ENCODE measurements around the gene TOP3A.

The TOP3A gene

GRCh38 chr17:18280249-18280648 lies 34.5 kb downstream of the TOP3A start:
- no peak overlapping the region for H3K27ac ChIP-seq
- H3K4me3 ChIP-seq (ENCODE audit: low read depth, low read length) = no peak overlapping the region
- no peaks in the 10 kb centered on the region for H3K9me3 ChIP-seq (ENCODE audit: control insufficient read depth, low read length)

GRCh38 chr17:18278867-18279266 lies 35.9 kb downstream of the TOP3A start:
- H3K27ac ChIP-seq = no peak overlapping the region
- no peak overlapping the region for H2AFZ ChIP-seq
- H3K4me1 ChIP-seq = no peaks in the 10 kb centered on the region
- TF ChIP-seq CTCF (IDR thresholded peaks at IDR 0.05) = no peak
- H3K79me2 ChIP-seq = no peaks in the 10 kb centered on the region
- no peaks in the 10 kb centered on the region for H3K27me3 ChIP-seq (ENCODE audit: control insufficient read depth, insufficient read depth, low read length)
- H3K9ac ChIP-seq = no peak overlapping the region
- H3K4me3 ChIP-seq (ENCODE audit: low read depth, low read length) = no peak overlapping the region
- no peak overlapping the region for H3K4me2 ChIP-seq (ENCODE audit: low read length)
- H3K9me3 ChIP-seq (ENCODE audit: control insufficient read depth, low read length) = no peaks in the 10 kb centered on the region
- no peaks in the 10 kb centered on the region for H3K36me3 ChIP-seq (ENCODE audit: control insufficient read depth, insufficient read depth, low read length)

More at GRCh38 chr17:18280249-18280648, 34.5 kb downstream of the TOP3A start:
- Histone ChIP-seq H3K4me1 (no peaks in the 10 kb centered on the region), H3K4me2 (ENCODE audit: low read length) (no peak overlapping the region), H2AFZ (no peak overlapping the region), H3K27me3 (ENCODE audit: control insufficient read depth, insufficient read depth, low read length) (no peaks in the 10 kb centered on the region), H3K9ac (no peak overlapping the region), H3K36me3 (ENCODE audit: control insufficient read depth, insufficient read depth, low read length) (no peaks in the 10 kb centered on the region), H3K79me2 (no peaks in the 10 kb centered on the region)
- TF ChIP-seq CTCF (IDR thresholded peaks at IDR 0.05) = no peak

GRCh38 chr17:18277076-18277475 lies 37.7 kb downstream of the TOP3A start:
- Histone ChIP-seq H3K9ac (no peak overlapping the region), H3K9me3 (ENCODE audit: control insufficient read depth, low read length) (no peaks in the 10 kb centered on the region), H3K4me2 (ENCODE audit: low read length) (no peak overlapping the region), H2AFZ (no peak overlapping the region), H3K27me3 (ENCODE audit: control insufficient read depth, insufficient read depth, low read length) (no peaks in the 10 kb centered on the region), H3K4me3 (ENCODE audit: low read depth, low read length) (no peak overlapping the region), H3K4me1 (no peaks in the 10 kb centered on the region), H3K79me2 (no peaks in the 10 kb centered on the region), H3K36me3 (ENCODE audit: control insufficient read depth, insufficient read depth, low read length) (no peaks in the 10 kb centered on the region), H3K27ac (no peak overlapping the region)
- TF ChIP-seq CTCF (IDR thresholded peaks at IDR 0.05) = no peak

- H3K9ac ChIP-seq = no peak overlapping the region
- H3K36me3 ChIP-seq (ENCODE audit: control insufficient read depth, insufficient read depth, low read length) = no peaks in the 10 kb centered on the region
Observed at GRCh38 chr17:18270046-18270931, 44.5 kb downstream of the TOP3A start.

More at GRCh38 chr17:18270046-18270931, 44.5 kb downstream of the TOP3A start:
- Histone ChIP-seq H3K4me3 (ENCODE audit: low read depth, low read length) (no peak overlapping the region), H3K79me2 (no peaks in the 10 kb centered on the region), H3K4me2 (ENCODE audit: low read length) (no peak overlapping the region), H3K4me1 (no peaks in the 10 kb centered on the region), H3K9me3 (ENCODE audit: control insufficient read depth, low read length) (no peaks in the 10 kb centered on the region), H3K27ac (no peak overlapping the region), H3K27me3 (ENCODE audit: control insufficient read depth, insufficient read depth, low read length) (no peaks in the 10 kb centered on the region), H2AFZ (no peak overlapping the region)
- TF ChIP-seq CTCF (IDR thresholded peaks at IDR 0.05) = no peak

All from parathyroid adenoma (tissue), 2 donors.